HK-2 (cell line): ENCODE data around the gene GLMP.

Experiments used
- DNase-seq: peaks from one replicate; pipeline ENCODE4 v3.0.0-alpha.2; 2018; ENCODE audit not compliant: unreplicated experiment

Gene GLMP

DNA sequence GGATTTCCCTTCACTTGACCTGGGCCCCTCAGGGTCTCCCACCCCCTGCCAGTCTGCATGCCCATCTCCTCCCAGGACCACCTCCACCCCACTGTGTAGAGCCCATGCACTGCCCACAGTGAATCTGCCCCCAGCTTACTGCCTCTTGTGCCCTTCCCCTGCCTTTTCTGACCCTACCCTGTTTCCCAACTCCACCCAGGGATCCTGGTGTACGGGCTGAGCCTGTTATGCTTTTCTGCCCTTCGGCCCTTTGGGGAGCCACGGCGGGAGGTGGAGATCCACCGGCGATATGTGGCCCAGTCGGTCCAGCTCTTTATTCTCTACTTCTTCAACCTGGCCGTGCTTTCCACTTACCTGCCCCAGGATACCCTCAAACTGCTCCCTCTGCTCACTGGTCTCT lies 9.4 kb downstream of the GLMP start:
- DNase-seq = no peak

DNA sequence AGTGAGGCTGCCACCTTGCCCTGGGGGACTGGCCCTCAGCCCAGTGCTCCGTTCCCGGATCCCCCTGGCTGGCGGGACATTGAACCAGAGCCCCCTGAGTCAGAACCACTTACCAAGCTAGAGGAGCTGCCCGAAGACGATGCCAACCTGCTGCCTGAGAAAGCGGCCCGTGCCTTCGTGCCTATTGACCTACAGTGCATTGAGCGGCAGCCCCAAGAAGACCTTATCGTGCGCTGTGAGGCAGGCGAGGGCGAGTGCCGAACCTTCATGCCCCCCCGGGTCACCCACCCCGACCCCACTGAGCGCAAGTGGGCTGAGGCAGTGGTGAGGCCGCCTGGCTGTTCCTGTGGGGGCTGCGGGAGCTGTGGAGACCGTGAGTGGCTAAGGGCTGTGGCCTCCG lies 10.0 kb downstream of the GLMP start:
- no peak for DNase-seq

- no peak for DNase-seq
These were observed 10.7 kb downstream of the GLMP start for GRCh38 chr1:156284757-156285156.

- no peak for DNase-seq
These were observed 11.4 kb downstream of the GLMP start, which contains the start of gene TMEM79 for GRCh38 chr1:156284112-156284511. Gene TMEM79 (plus strand): TSS chr1:156284325. CDS start chr1:156285227, 902 bp downstream.

GRCh38 chr1:156283521-156283920 lies 12.0 kb downstream of the GLMP start:
- DNase-seq = no peak

- peak; percentile 96 for DNase-seq
These were observed 12.8 kb downstream of the GLMP start, which contains the start of gene SMG5 for GRCh38 chr1:156282479-156283222. Gene SMG5 (minus strand): TSS chr1:156282825. CDS start chr1:156282680, 145 bp downstream.

DNA sequence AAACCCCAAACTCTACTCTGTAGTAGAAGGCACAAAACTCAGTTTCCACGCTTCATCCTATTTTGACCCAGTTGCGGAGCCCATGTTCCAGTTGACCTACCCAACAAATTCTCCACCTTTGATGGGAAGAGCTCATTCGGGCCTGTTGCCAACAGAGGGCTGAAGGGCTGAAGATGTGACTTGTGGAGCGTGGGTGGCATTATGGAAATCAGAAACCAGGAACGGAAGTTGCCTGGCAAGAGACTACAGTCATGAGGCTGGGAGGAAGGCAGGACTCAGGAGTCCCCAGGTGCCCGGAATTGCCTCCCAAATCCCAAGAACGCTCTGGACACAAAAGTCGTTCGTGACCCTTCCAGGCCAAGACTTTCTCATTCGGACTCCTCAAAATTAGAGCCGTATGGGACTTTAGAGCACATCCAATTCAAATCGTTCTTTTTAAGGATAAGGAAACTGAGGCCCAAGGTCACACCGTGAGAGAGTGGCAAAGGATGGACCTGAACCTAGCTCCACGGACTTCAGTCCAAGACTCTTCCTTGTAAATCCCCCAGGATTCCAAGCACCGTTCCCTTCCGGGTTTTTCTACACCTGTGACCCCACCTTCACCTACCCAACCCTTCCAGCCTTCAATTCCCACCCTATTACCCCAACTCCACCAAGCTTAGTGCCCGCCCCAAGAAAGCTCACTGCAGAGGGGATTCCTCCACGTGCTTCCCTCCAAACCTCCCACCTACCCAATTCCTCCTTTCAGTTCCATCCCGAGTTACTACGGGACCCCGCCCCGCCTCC lies 13.6 kb downstream of the GLMP start:
- no peak for DNase-seq

GRCh38 chr1:156281281-156281680 lies 14.2 kb downstream of the GLMP start:
- no peak for DNase-seq

- no peak for DNase-seq
These were observed 15.6 kb downstream of the GLMP start for GRCh38 chr1:156279837-156280236.

GRCh38 chr1:156276966-156277381 lies 18.5 kb downstream of the GLMP start:
- DNase-seq = no peak

DNA sequence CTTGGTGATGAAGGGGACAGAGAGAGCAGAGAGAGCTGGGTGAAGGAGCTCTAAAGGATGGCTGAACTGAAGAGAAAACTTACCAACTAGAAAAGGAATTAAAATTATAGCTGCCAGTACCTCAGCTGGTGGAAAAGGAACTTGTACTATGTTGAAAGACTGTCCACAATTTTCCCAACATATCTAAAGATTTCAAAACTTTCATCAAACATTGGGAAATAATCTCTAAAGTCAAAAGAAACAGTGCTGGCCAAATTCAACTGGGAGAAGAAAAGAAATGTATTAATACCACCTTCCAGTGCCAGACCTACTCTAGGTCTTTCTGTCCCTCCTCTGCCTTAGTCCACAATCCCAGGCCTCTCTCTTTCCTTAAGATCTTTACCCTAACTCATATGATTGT lies 18.9 kb downstream of the GLMP start:
- no peak for DNase-seq

DNA sequence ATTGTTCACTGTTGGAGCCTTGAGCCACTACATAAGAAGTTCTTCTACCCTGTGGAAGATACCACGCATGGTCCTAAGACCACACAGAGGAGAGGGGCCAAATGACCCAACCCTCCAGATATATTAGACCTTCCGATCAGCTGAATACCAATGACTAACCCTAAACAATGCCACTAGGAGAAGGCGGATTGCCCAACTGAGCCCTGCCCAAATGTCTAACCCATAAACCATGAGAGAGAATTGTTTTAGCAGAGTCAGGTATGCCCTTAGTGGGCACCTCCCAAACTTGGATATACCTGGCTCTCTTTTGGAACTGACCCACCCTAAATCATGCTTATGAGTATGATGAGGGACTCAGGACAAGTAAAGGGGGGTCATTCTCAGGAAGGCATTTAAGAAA lies 25.2 kb downstream of the GLMP start:
- no peak for DNase-seq

DNA sequence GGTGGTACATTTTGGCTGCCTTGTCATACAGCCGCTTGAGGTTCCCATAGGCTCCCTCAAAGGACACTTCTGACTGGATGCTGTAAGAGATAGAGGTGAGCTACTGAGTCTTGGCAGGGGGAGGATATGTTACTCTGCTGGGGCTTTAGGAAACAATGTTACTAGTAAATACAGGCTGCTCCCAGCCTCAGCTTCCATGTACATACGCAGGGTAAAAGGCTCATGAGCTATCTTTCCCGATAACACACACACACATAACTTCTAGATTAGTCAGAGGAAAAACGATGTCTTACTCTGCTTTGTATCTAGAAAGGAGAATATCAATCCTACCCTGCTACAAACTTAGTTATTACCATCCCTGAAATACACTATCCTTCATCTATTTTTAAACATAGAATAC lies 27.1 kb downstream of the GLMP start:
- DNase-seq = no peak

DNA sequence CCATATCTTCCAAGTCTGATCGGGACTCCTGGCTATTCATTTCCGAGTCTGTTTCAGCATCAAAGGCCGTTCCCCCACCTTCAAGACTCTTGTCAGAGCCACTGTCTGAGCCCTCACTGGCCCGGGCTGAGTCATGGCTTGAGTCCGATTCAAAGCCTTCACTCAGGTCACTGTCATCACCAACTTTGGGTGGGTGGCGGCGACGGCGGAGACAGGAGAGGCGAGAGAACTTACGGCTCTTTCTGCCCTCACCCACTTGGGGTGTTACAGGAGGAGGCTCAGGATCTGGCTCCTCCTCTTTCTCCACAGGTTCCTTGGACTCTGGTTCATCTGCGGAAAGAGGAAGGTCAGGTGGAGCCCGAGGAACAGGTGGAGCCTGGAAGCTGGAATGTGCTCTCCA lies 29.4 kb downstream of the GLMP start:
- DNase-seq = no peak

GRCh38 chr1:156263288-156263655 lies 32.2 kb downstream of the GLMP start:
- DNase-seq = no peak

DNA sequence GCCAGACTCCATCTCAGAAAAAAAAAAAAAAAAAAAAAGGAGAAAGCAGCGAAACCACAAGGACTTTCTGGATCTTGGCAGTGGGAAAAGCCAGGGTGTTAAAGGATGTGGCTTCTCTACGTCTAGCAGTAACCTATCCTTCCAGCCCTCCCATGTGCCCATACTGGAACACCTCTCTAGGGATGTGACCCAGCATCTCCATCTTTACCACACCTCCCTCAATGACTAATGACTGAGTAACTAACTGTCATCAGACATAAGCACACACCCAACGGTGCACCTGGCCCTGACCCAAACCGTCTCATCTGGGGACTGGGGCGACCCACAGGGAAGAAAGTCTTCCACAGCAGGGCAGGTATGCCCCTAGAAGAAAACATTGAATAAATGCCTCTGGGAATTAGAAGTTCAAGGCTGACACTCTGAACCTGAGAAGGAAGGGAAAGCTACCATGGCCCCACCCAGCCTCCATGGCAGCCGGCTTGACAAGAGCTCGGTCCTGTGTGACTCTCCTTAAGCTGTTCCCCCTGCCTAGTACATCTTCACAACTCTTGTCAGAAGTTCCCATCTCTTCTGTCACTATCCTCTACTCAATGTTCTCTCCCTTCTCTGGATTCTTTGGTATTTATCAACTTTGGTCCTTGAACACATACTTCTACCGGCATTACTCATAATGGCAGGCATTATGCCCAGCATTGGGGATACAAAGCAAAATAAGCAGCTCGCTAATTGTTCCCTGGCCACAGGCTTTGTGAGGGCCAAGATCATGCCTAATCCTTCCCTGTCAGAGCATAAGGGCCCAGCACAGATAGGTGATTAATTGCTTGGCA lies 32.8 kb downstream of the GLMP start:
- DNase-seq = no peak

- no peak for DNase-seq
These were observed 34.6 kb downstream of the GLMP start for GRCh38 chr1:156260896-156261295.

DNA sequence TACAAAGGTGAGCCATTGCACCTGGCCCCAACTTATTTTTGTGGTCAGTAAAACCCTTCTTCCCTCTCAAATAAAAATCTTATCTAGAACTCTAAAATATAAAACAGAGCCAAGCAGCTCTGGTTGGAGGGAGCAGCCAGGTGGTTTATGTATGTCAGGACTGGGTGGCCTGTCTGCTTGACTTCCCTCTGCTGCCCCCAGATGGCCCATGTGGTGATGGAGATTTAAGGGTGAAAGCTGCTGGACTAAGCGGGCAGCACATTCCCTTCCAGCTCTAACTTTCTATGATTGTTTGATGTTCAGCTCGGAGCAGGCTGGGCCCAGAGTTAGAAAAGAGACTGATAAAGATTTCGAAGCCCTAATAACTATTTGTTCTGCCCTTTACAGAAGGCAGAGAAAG lies 35.7 kb downstream of the GLMP start:
- no peak for DNase-seq

- no peak for DNase-seq
These were observed 36.6 kb downstream of the GLMP start for GRCh38 chr1:156258859-156259258.

GRCh38 chr1:156257711-156258110 lies 37.8 kb downstream of the GLMP start:
- no peak for DNase-seq

DNA sequence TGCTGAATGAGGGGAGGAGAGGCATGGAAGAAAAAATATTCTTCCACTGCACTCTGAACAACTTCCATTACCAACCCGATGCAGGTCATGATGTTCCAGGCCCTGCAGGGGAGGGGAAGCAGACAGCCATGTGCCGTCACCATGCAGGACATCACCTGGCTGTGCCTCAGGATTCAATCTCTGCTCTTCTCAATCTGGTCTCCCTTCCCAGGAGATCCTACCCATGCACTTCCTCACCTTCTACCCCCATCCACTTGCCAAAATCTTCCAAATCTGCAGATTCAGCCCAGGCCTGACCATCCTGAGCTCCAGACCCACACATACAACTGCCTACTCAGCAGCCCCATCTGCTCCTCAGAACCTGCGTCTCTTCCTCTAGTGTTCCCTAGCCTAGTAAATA lies 41.8 kb downstream of the GLMP start:
- DNase-seq = no peak

- DNase-seq = no peak
These were observed 44.0 kb downstream of the GLMP start for GRCh38 chr1:156251527-156251926.
